ENCODE measurements around the gene NEURL4.
A peak's percentile ranks its signal among the peaks of the same experiment; 100 is the strongest.

DNA sequence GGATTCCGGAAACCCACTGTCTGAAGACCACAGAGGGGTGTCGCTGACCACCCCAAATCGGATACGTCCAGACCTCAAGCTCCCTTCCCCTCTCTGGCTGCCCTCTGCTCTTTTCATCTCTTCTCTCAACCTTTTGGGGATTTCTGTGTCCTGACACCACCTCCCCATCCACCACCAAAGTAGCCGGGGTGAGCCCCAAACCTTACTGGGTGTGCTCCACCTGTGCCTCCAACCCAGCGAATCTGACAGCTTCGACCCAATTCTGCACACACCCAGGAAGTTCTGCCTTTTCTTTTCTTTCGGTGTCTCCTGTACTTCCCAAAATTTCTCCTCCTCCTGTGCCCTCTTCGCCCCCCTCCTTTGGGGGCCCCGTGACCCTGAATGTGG is 23.4 kb upstream of the NEURL4 start:
- peak in 2 of 7 experiments; percentile 36 to 42 for TF ChIP-seq CTCF (IDR thresholded peaks at IDR 0.05)
- no peak for TF ChIP-seq POLR2A (IDR thresholded peaks at IDR 0.05)
- no peak for TF ChIP-seq EP300 (IDR thresholded peaks at IDR 0.05)
- no peak for TF ChIP-seq POLR2AphosphoS5 (IDR thresholded peaks at IDR 0.05)

Measured in stomach (tissue), 4 donors.